HG03139 (cell line): Measurements from ENCODE around the gene SMARCAL1.
"Not testable (repeated sequence)": the region's sequence is repeated elsewhere in the genome, so short reads cannot be mapped to it uniquely, and the experiment has no call there.

Experiments used
- ATAC-seq: cut with Tn5 transposase; IDR thresholded peaks from one replicate; pipeline ENCODE4 v1.9.1; 2021; ENCODE audit not compliant: unreplicated experiment

SMARCAL1 gene

GRCh38 chr2:216412022-216412999, at the start of gene SMARCAL1:
Gene SMARCAL1 (plus strand): TSS chr2:216412484. CDS start chr2:216414705, 2,221 bp downstream.
- ATAC-seq = peak; percentile 89

- no peak for ATAC-seq
These were observed 49.6 kb upstream of the SMARCAL1 start for GRCh38 chr2:216362730-216363129.

GRCh38 chr2:216363221-216363620, 49.1 kb upstream of the SMARCAL1 start:
- no peak for ATAC-seq

- no peak for ATAC-seq
These were observed 46.8 kb upstream of the SMARCAL1 start for GRCh38 chr2:216365518-216365917.

GRCh38 chr2:216366777-216367471, 45.4 kb upstream of the SMARCAL1 start:
- no peak for ATAC-seq

- ATAC-seq = no peak
These were observed 42.5 kb upstream of the SMARCAL1 start for GRCh38 chr2:216369821-216370220.

- no peak for ATAC-seq
These were observed 41.1 kb upstream of the SMARCAL1 start for GRCh38 chr2:216370961-216371712.

- no peak for ATAC-seq
These were observed 40.3 kb upstream of the SMARCAL1 start, which contains the start of gene MARCHF4 for GRCh38 chr2:216371721-216372702. Gene MARCHF4 (minus strand): TSS chr2:216372483. CDS start chr2:216370260, 2,223 bp downstream.

- ATAC-seq = no peak
These were observed 39.5 kb upstream of the SMARCAL1 start for GRCh38 chr2:216372761-216373291.

GRCh38 chr2:216373896-216374295, 38.4 kb upstream of the SMARCAL1 start:
- ATAC-seq = no peak

GRCh38 chr2:216375286-216375685, 37.0 kb upstream of the SMARCAL1 start:
- ATAC-seq = no peak

GRCh38 chr2:216379977-216380376, 32.3 kb upstream of the SMARCAL1 start:
- ATAC-seq = no peak

GRCh38 chr2:216384409-216384808, 27.9 kb upstream of the SMARCAL1 start:
- ATAC-seq = not testable (repeated sequence)

GRCh38 chr2:216385478-216385877, 26.8 kb upstream of the SMARCAL1 start:
- ATAC-seq = no peak

- no peak for ATAC-seq
These were observed 25.0 kb upstream of the SMARCAL1 start for GRCh38 chr2:216387262-216387661.

- no peak for ATAC-seq
These were observed 24.0 kb upstream of the SMARCAL1 start for GRCh38 chr2:216388046-216388884.

GRCh38 chr2:216389570-216389969, 22.7 kb upstream of the SMARCAL1 start:
- ATAC-seq = no peak

- ATAC-seq = no peak
These were observed 20.9 kb upstream of the SMARCAL1 start for GRCh38 chr2:216391401-216391800.
